GM12864 (cell line): ENCODE data around the gene PLAGL2.
"Not testable (repeated sequence)": the region's sequence is repeated elsewhere in the genome, so short reads cannot be mapped to it uniquely, and the experiment has no call there.

Source experiments
- DNase-seq: peaks from one replicate; pipeline ENCODE4 v3.0.0-alpha.2; 2011; ENCODE audit warnings: low read depth
- H3K4me3 ChIP-seq: 2 replicates; pipeline ENCODE4 v1.5.1; 2011; ENCODE audit warnings: mild to moderate bottlenecking, low read depth, low read length, control low read depth
- CTCF ChIP-seq: IDR thresholded peaks from 2 replicates; pipeline ENCODE4 v1.5.1; 2011; ENCODE audit warnings: low read depth, mild to moderate bottlenecking, moderate library complexity, low read length, control low read depth, inconsistent platforms; ENCODE audit errors: missing control alignments

The PLAGL2 gene

GRCh38 chr20:32203356-32204204 lies 4.0 kb downstream of the PLAGL2 start:
- TF ChIP-seq CTCF: no peak
- DNase-seq: no peak
- H3K4me3 ChIP-seq: no peak overlapping the region

- TF ChIP-seq CTCF: no peak
Observed at GRCh38 chr20:32201977-32202363, 5.6 kb downstream of the PLAGL2 start.

GRCh38 chr20:32201296-32201976 lies 6.1 kb downstream of the PLAGL2 start:
- H3K4me3 ChIP-seq: no peak overlapping the region
- TF ChIP-seq CTCF: no peak
- DNase-seq: no peak

More at GRCh38 chr20:32201977-32202363, 5.6 kb downstream of the PLAGL2 start:
- no peak for DNase-seq
- no peak overlapping the region for H3K4me3 ChIP-seq

DNA sequence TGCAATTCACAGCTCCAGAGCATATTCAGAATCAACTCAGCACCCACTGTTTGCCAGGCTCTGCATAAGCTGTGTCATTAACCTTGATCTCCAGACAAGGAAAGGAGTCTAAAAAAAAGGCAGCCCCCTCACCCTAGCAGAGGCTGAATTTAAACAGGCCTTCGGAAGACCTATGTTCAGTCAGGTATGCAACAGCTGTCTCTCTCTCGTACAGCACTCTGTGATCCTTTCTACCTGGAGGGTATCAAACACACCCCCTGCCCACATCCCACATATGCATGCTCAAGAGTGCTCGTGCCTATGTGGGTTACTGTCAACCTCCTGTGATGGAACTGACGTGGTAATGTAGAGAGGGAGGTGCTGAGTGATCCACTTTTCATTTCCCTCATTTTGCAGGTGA lies 8.5 kb downstream of the PLAGL2 start:
- no peak for TF ChIP-seq CTCF
- H3K4me3 ChIP-seq: no peak overlapping the region
- DNase-seq: no peak

- H3K4me3 ChIP-seq, DNase-seq: not testable (repeated sequence)
Observed at GRCh38 chr20:32197136-32197535, 10.4 kb downstream of the PLAGL2 start.

- not testable (repeated sequence) for H3K4me3 ChIP-seq, DNase-seq
Observed at GRCh38 chr20:32196613-32197012, 10.9 kb downstream of the PLAGL2 start.

DNA sequence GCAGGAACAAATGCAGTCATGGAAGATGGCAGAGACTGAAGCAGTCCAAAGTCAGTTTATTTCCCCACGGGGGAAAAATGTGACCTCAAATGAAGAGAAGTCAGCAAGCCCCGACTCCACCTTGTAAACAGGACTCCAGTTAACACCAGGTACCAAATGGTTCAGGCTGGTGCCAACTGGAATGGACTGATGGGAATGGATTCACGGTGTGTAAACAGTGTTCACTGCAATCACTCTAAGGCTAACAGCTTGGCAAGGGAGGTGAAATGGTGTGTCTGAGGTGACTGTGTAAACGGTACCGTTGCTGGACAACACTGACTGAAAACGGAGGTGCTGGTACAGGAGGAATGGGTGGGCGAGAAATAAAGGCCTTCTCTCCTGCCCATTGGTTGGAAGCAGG lies 12.0 kb downstream of the PLAGL2 start:
- H3K4me3 ChIP-seq: no peak overlapping the region
- TF ChIP-seq CTCF: no peak
- no peak for DNase-seq

GRCh38 chr20:32193996-32194395 lies 13.5 kb downstream of the PLAGL2 start:
- no peak for DNase-seq
- H3K4me3 ChIP-seq: no peak overlapping the region
- no peak for TF ChIP-seq CTCF

DNA sequence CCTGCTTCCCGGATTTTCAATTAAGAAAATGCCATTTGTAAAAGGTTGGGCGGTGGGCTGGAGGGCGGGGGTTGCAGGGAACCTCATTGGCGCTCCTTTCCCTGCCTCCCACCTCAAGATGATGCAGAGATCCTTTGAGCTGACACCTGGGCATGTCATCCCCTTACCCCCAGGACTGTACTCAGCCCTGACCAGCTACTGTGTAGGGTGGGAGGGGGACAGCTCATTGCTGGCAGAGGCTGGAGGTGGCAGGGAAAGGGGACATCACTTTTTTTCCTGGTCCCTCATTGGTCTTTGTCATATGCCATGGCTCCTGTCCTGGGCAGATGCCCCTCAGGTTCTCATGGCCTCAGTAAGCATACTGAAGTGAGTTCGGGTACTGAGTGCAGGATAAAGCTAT lies 14.2 kb downstream of the PLAGL2 start:
- DNase-seq, H3K4me3 ChIP-seq: not testable (repeated sequence)
